ENCODE measurements around the gene NUMA1.

DNA sequence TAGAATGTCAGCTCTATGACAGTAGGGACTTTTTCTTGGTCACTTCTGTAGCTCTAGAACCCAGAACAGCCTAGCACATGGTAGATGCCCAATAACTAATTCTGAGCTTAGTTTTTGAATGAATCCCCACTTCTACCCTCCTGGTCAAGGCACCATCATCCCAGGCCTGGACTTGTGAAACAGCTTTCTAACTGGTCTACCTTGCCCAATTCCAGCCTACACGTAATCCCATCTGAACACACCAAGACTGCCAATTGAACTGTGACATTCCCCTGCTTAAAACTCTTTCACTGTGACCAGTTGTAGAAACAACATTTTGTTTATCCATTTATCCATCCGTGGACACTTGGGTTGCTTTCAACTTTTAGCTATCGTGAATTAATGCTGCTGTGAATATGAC, 49.0 kb upstream of the NUMA1 start:
- TF ChIP-seq EZH2 (IDR thresholded peaks at IDR 0.05) (no peak), POLR2AphosphoS5 (IDR thresholded peaks at IDR 0.05; ENCODE audit: borderline replicate concordance, low read depth, low read length) (no peak)

All from SK-N-MC (cell line).